Activated CD8-positive, alpha-beta memory T cell treated with anti-CD3 and anti-CD28 coated beads for 4 hours (primary cell): ENCODE measurements around the gene CSH2.
"Not testable (repeated sequence)": the region's sequence is repeated elsewhere in the genome, so short reads cannot be mapped to it uniquely, and the experiment has no call there.

Experiments used
- DNase-seq, 2 donors: peaks; one replicate each; pipeline ENCODE4 v3.0.0-alpha.2; 2020; ENCODE audit warnings: low read depth in 2 of 2

The CSH2 gene

GRCh38 chr17:63873577-63873976 lies at the start of gene CSH2:
Gene CSH2 (minus strand): TSS chr17:63873677. CDS start chr17:63873614, 63 bp downstream.
- not testable (repeated sequence) for DNase-seq

- not testable (repeated sequence) for DNase-seq
Measured at GRCh38 chr17:63922402-63922801, 48.9 kb upstream of the CSH2 start.

GRCh38 chr17:63920779-63921178 lies 47.3 kb upstream of the CSH2 start:
- DNase-seq, result not testable (repeated sequence)

- DNase-seq, result not testable (repeated sequence)
Measured at GRCh38 chr17:63920050-63920449, 46.6 kb upstream of the CSH2 start.

- peak; percentile 48 to 50 for DNase-seq
Measured at GRCh38 chr17:63919311-63919723, 45.8 kb upstream of the CSH2 start.

GRCh38 chr17:63918789-63919305 lies 45.4 kb upstream of the CSH2 start, which contains the start of gene GH1:
Gene GH1 (minus strand): TSS chr17:63918839. CDS start chr17:63918776, 63 bp downstream.
- DNase-seq, result not testable (repeated sequence)

GRCh38 chr17:63918305-63918704 lies 44.8 kb upstream of the CSH2 start:
- no peak for DNase-seq

- DNase-seq, result no peak
Measured at GRCh38 chr17:63917646-63918045, 44.2 kb upstream of the CSH2 start.

GRCh38 chr17:63917206-63917605 lies 43.7 kb upstream of the CSH2 start:
- not testable (repeated sequence) for DNase-seq

- no peak for DNase-seq
Measured at GRCh38 chr17:63916566-63917185, 43.2 kb upstream of the CSH2 start.

- not testable (repeated sequence) for DNase-seq
Measured at GRCh38 chr17:63915753-63916152, 42.3 kb upstream of the CSH2 start.

- DNase-seq, result no peak
Measured at GRCh38 chr17:63914471-63914870, 41.0 kb upstream of the CSH2 start.

GRCh38 chr17:63911657-63912100 lies 38.2 kb upstream of the CSH2 start:
- DNase-seq, result peak; percentile 20 to 35

- no peak for DNase-seq
Measured at GRCh38 chr17:63911041-63911635, 37.7 kb upstream of the CSH2 start, which contains the start of gene CSHL1. Gene CSHL1 (minus strand): TSS chr17:63911258. CDS start chr17:63911196, 62 bp downstream.

GRCh38 chr17:63910096-63910495 lies 36.6 kb upstream of the CSH2 start:
- DNase-seq, result no peak

- not testable (repeated sequence) for DNase-seq
Measured at GRCh38 chr17:63909586-63909985, 36.1 kb upstream of the CSH2 start.

- DNase-seq, result not testable (repeated sequence)
Measured at GRCh38 chr17:63907161-63907778, 33.8 kb upstream of the CSH2 start.

- not testable (repeated sequence) for DNase-seq
Measured at GRCh38 chr17:63904796-63905195, 31.3 kb upstream of the CSH2 start.

- DNase-seq, result not testable (repeated sequence)
Measured at GRCh38 chr17:63903787-63904201, 30.3 kb upstream of the CSH2 start.

- DNase-seq, result not testable (repeated sequence)
Measured at GRCh38 chr17:63901971-63902370, 28.5 kb upstream of the CSH2 start.

- DNase-seq, result not testable (repeated sequence)
Measured at GRCh38 chr17:63898899-63899798, 25.7 kb upstream of the CSH2 start.
